ENCODE measurements around the gene COX8A.

- no peak for TF ChIP-seq ZBTB43 (CRISPR knock-in tag; conservative IDR thresholded peaks at IDR 0.05)
- TF ChIP-seq NFIC (IDR thresholded peaks at IDR 0.05; ENCODE audit: low read length): no peak
- TF ChIP-seq SAFB2 (CRISPR knock-in tag; IDR thresholded peaks at IDR 0.05; ENCODE audit: borderline replicate concordance, low read depth): no peak
- TF ChIP-seq JUND (CRISPR knock-in tag; IDR thresholded peaks at IDR 0.05): no peak
Measured at GRCh38 chr11:63945477-63946163, 28.8 kb upstream of the COX8A start.

Measured in HepG2 (cell line).